ENCODE measurements around the gene ZMIZ1.

DNA sequence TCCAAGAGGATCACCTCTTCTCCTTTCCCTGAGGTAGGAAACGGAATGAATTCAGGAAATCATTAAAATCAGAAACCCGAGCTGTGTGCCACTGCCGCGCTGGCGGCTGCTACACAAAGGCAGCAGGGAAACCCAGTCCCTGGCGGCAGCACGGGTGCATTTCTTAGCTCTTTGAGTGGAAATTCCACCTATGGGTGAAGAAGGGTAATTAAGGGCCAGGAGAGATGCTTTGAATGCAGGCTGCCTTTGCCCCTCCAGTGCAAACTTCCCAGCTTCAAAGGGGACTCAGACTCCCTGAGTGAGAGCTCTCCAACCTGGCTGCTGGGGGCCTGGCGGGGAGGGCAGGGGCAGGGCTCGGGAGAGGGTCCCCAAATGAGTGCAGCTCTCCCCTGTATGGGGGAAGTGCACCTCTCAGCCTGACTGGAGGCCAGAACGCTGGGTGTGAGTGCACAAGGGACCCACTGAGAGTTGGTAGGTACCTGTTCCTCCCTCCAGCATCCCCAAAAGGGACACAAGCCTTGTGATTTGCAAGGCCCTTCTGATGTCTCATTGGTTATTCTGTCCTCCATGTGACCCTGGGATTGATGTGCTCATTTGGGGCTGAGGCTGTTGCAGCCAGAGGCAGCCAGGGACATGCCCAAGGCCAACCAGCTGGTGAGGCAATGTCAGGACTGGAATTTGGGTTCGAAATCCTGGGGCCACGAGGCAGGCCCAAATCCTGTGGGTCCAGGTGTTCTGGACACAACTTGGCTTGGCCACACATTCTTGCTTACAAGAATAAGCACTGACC is 16.3 kb upstream of the ZMIZ1 start:
- TF ChIP-seq, protein P1, sequence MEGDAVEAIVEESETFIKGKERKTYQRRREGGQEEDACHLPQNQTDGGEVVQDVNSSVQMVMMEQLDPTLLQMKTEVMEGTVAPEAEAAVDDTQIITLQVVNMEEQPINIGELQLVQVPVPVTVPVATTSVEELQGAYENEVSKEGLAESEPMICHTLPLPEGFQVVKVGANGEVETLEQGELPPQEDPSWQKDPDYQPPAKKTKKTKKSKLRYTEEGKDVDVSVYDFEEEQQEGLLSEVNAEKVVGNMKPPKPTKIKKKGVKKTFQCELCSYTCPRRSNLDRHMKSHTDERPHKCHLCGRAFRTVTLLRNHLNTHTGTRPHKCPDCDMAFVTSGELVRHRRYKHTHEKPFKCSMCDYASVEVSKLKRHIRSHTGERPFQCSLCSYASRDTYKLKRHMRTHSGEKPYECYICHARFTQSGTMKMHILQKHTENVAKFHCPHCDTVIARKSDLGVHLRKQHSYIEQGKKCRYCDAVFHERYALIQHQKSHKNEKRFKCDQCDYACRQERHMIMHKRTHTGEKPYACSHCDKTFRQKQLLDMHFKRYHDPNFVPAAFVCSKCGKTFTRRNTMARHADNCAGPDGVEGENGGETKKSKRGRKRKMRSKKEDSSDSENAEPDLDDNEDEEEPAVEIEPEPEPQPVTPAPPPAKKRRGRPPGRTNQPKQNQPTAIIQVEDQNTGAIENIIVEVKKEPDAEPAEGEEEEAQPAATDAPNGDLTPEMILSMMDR (IDR thresholded peaks at IDR 0.05; ENCODE audit: low read depth, low read length): no peak
- no peak for TF ChIP-seq POLR2A (IDR thresholded peaks at IDR 0.05; ENCODE audit: extremely low read depth, insufficient read length)
- TF ChIP-seq, protein P2, sequence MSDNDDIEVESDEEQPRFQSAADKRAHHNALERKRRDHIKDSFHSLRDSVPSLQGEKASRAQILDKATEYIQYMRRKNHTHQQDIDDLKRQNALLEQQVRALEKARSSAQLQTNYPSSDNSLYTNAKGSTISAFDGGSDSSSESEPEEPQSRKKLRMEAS (IDR thresholded peaks at IDR 0.05; ENCODE audit: low read depth, low read length): no peak

Data from NB4 (cell line).